GM21737 (cell line): ENCODE measurements around the gene CERCAM.

Experiments
- ATAC-seq: cut with Tn5 transposase; IDR thresholded peaks from one replicate; pipeline ENCODE4 v1.9.1; 2021; ENCODE audit warnings: mild to moderate bottlenecking, moderate library complexity; ENCODE audit not compliant: unreplicated experiment

Gene CERCAM

GRCh38 chr9:128420651-128421481 is at the start of gene CERCAM:
Gene CERCAM (plus strand): TSS chr9:128420857. CDS start chr9:128420878, 21 bp downstream.
- peak; percentile 75 for ATAC-seq

GRCh38 chr9:128371630-128372117 is 49.0 kb upstream of the CERCAM start:
- ATAC-seq, result no peak

- ATAC-seq, result no peak
Observed at GRCh38 chr9:128372188-128372641, 48.4 kb upstream of the CERCAM start.

- no peak for ATAC-seq
Observed at GRCh38 chr9:128372784-128373183, 47.9 kb upstream of the CERCAM start.

- ATAC-seq, result no peak
Observed at GRCh38 chr9:128374221-128374675, 46.4 kb upstream of the CERCAM start.

- ATAC-seq, result no peak
Observed at GRCh38 chr9:128375865-128376264, 44.8 kb upstream of the CERCAM start.

- ATAC-seq, result no peak
Observed at GRCh38 chr9:128382261-128382660, 38.4 kb upstream of the CERCAM start.

- ATAC-seq, result no peak
Observed at GRCh38 chr9:128383007-128383753, 37.5 kb upstream of the CERCAM start.

GRCh38 chr9:128383791-128384190 is 36.9 kb upstream of the CERCAM start:
- no peak for ATAC-seq

GRCh38 chr9:128384801-128385495 is 35.7 kb upstream of the CERCAM start:
- ATAC-seq, result no peak

GRCh38 chr9:128385496-128386460 is 34.9 kb upstream of the CERCAM start:
- ATAC-seq, result no peak

GRCh38 chr9:128388150-128388549 is 32.5 kb upstream of the CERCAM start:
- no peak for ATAC-seq

GRCh38 chr9:128389395-128390149 is 31.1 kb upstream of the CERCAM start:
- no peak for ATAC-seq

- no peak for ATAC-seq
Observed at GRCh38 chr9:128390150-128390812, 30.4 kb upstream of the CERCAM start.

GRCh38 chr9:128390813-128391711 is 29.6 kb upstream of the CERCAM start:
- ATAC-seq, result no peak

- no peak for ATAC-seq
Observed at GRCh38 chr9:128391956-128392301, 28.7 kb upstream of the CERCAM start.

- ATAC-seq, result no peak
Observed at GRCh38 chr9:128392302-128393144, 28.1 kb upstream of the CERCAM start.
